ENCODE measurements around the gene PCNP. TPM values are rescaled to one million over a fixed set of nuclear protein-coding genes. Genes with fewer than 3 reads are reported as not detected.
A peak's percentile ranks its signal among the peaks of the same experiment; 100 is the strongest.

The PCNP gene
- total and polyA plus RNA-seq, 2 experiments from 2014 or later = 91.2 to 178 TPM

GRCh38 chr3:101635954-101636798 is 62.2 kb downstream of the PCNP start:
- Histone ChIP-seq H3K9me2 (ENCODE audit: insufficient read depth) (no peaks in the 10 kb centered on the region), H3K79me2 (ENCODE audit: insufficient read depth) (no peaks in the 10 kb centered on the region), H2AFZ (peak overlapping the region; percentile 53; the same call in 1 of the 2 replicates), H4K20me1 (ENCODE audit: insufficient read depth) (no peaks in the 10 kb centered on the region), H3F3A (ENCODE audit: insufficient read depth) (no peaks in the 10 kb centered on the region), H3K27ac (no peak overlapping the region), H3K27me3 (replicated peaks; ENCODE audit: insufficient read depth) (no peaks in the 10 kb centered on the region), H3K4me1 (ENCODE audit: insufficient read depth) (no peaks in the 10 kb centered on the region), H3K9ac (no peak overlapping the region), H3K9me3 (ENCODE audit: low read depth) (no peaks in the 10 kb centered on the region), H3K36me3 (ENCODE audit: low read depth) (no peaks in the 10 kb centered on the region), H3K4me2 (ENCODE audit: unreplicated experiment) (peak overlapping the region; percentile 25), H3K4me3 (peak overlapping the region; percentile 24; the same call in 1 of the 2 replicates)
- DNase-seq = peak; percentile 66
- in situ Hi-C loops (cut with MboI) = no loop called here
- 33 to 35% methylated on average over 18 of the region's 18 CpGs for WGBS, 2 experiments (ENCODE audit: low coverage in 1 of 2, low lambda C conversion rate in 2 of 2, missing lambda C conversion rate in 2 of 2)
- no peak for TF ChIP-seq EZH2phosphoT487 (IDR thresholded peaks at IDR 0.05; ENCODE audit: insufficient read depth, low read depth)
- TF ChIP-seq EZH2 (IDR thresholded peaks at IDR 0.05; ENCODE audit: insufficient read depth, poor library complexity, severe bottlenecking) = no peak

DNA sequence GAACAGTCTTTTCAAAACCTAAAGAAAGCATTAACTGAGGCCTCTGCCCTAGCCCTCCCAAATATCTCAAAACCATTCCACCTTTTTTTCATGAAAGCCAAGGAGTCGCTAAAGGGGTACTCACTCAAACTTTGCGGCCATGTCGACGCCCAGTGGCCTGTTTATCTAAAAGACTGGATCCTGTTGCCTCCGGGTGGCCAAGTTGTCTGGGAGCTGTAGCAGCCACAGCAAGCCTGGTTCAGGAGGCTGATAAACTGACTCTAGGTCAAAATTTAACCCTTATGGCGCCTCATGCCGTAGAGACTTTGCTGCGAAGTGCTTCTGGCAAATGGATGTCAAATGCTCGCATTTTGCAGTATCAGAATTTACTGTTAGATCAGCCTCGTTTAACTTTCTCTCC is 63.5 kb downstream of the PCNP start:
- Histone ChIP-seq H3K27ac (no peak overlapping the region), H3K79me2 (ENCODE audit: insufficient read depth) (no peaks in the 10 kb centered on the region), H3K4me3 (no peak overlapping the region), H3K36me3 (ENCODE audit: low read depth) (no peaks in the 10 kb centered on the region), H2AFZ (no peak overlapping the region), H3K4me1 (ENCODE audit: insufficient read depth) (no peaks in the 10 kb centered on the region), H3K9me2 (ENCODE audit: insufficient read depth) (no peaks in the 10 kb centered on the region), H3K9me3 (ENCODE audit: low read depth) (no peaks in the 10 kb centered on the region), H3F3A (ENCODE audit: insufficient read depth) (no peaks in the 10 kb centered on the region), H3K27me3 (replicated peaks; ENCODE audit: insufficient read depth) (no peaks in the 10 kb centered on the region), H4K20me1 (ENCODE audit: insufficient read depth) (no peaks in the 10 kb centered on the region), H3K9ac (no peak overlapping the region), H3K4me2 (ENCODE audit: unreplicated experiment) (no peak overlapping the region)
- TF ChIP-seq EZH2 (IDR thresholded peaks at IDR 0.05; ENCODE audit: insufficient read depth, poor library complexity, severe bottlenecking) = no peak
- TF ChIP-seq EZH2phosphoT487 (IDR thresholded peaks at IDR 0.05; ENCODE audit: insufficient read depth, low read depth) = no peak
- DNase-seq = no peak
- 79 to 80% methylated on average over 10 of the region's 10 CpGs for WGBS, 2 experiments (ENCODE audit: low coverage in 1 of 2, low lambda C conversion rate in 2 of 2, missing lambda C conversion rate in 2 of 2)
- in situ Hi-C loops (cut with MboI) = no loop called here

- 70 to 71% methylated on average over 10 of the region's 10 CpGs for WGBS, 2 experiments (ENCODE audit: low coverage in 1 of 2, low lambda C conversion rate in 2 of 2, missing lambda C conversion rate in 2 of 2)
- in situ Hi-C loops (cut with MboI) = no loop called here
- no peak overlapping the region for H3K27ac ChIP-seq
Measured at GRCh38 chr3:101638261-101638745, 64.3 kb downstream of the PCNP start.

DNA sequence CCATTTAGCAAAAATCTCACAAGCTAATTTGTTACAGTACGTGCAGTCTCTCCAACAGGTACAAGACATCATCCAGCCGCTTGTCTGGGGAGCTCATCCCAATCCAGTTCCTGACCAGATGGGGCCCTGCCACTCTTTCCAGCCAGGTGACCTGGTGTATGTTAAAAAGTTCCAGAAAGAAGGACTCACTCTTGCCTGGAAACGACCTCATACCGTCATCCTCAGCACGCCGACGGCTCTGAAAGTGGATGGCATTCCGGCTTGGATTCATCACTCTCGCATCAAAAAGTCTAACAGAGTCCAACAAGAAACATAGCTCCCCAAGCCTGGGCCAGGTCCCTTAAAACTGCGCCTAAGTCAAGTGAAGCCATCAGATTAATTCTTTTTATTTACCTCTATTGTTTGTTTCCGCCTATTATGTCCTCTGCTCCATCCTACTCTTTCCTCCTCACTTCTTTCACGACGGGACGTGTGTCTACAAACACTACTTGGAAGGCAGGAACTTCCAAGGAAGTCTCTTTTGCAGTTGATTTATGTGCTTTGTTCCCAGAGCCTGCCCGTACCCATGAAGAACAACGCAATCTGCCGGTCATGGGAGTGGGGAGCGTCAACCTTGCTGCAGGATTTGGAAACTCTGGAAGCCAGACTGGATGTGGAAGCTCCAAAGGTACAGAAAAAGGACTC is 65.4 kb downstream of the PCNP start:
- Histone ChIP-seq H3K9me2 (ENCODE audit: insufficient read depth) (no peaks in the 10 kb centered on the region), H3K4me2 (ENCODE audit: unreplicated experiment) (no peak overlapping the region), H3F3A (ENCODE audit: insufficient read depth) (peaks cover 14% of the 10 kb centered on the region; the same call in 1 of the 2 replicates), H3K79me2 (ENCODE audit: insufficient read depth) (no peaks in the 10 kb centered on the region), H3K9ac (no peak overlapping the region), H3K4me1 (ENCODE audit: insufficient read depth) (peaks cover 4% of the 10 kb centered on the region), H3K9me3 (ENCODE audit: low read depth) (no peaks in the 10 kb centered on the region), H2AFZ (no peak overlapping the region), H3K27me3 (replicated peaks; ENCODE audit: insufficient read depth) (no peaks in the 10 kb centered on the region), H3K4me3 (no peak overlapping the region), H3K27ac (no peak overlapping the region), H3K36me3 (ENCODE audit: low read depth) (no peaks in the 10 kb centered on the region), H4K20me1 (ENCODE audit: insufficient read depth) (no peaks in the 10 kb centered on the region)
- in situ Hi-C loops (cut with MboI) = no loop called here
- WGBS, 2 experiments (ENCODE audit: low coverage in 1 of 2, low lambda C conversion rate in 2 of 2, missing lambda C conversion rate in 2 of 2) = 86 to 88% methylated on average over 18 of the region's 18 CpGs
- DNase-seq = no peak
- TF ChIP-seq EZH2phosphoT487 (IDR thresholded peaks at IDR 0.05; ENCODE audit: insufficient read depth, low read depth) (no peak), EZH2 (IDR thresholded peaks at IDR 0.05; ENCODE audit: insufficient read depth, poor library complexity, severe bottlenecking) (no peak)

More at GRCh38 chr3:101638261-101638745, 64.3 kb downstream of the PCNP start:
- Histone ChIP-seq H3K4me1 (ENCODE audit: insufficient read depth) (no peaks in the 10 kb centered on the region), H2AFZ (no peak overlapping the region), H3K9me2 (ENCODE audit: insufficient read depth) (no peaks in the 10 kb centered on the region), H3F3A (ENCODE audit: insufficient read depth) (peaks cover 3% of the 10 kb centered on the region; the same call in 1 of the 2 replicates), H3K27me3 (replicated peaks; ENCODE audit: insufficient read depth) (no peaks in the 10 kb centered on the region), H3K4me2 (ENCODE audit: unreplicated experiment) (no peak overlapping the region), H3K9me3 (ENCODE audit: low read depth) (no peaks in the 10 kb centered on the region), H4K20me1 (ENCODE audit: insufficient read depth) (no peaks in the 10 kb centered on the region), H3K79me2 (ENCODE audit: insufficient read depth) (no peaks in the 10 kb centered on the region), H3K36me3 (ENCODE audit: low read depth) (no peaks in the 10 kb centered on the region), H3K4me3 (no peak overlapping the region), H3K9ac (no peak overlapping the region)
- no peak for DNase-seq
- TF ChIP-seq EZH2phosphoT487 (IDR thresholded peaks at IDR 0.05; ENCODE audit: insufficient read depth, low read depth) (no peak), EZH2 (IDR thresholded peaks at IDR 0.05; ENCODE audit: insufficient read depth, poor library complexity, severe bottlenecking) (no peak)

Measured in GM23248 (cell line).